BJ (cell line): ENCODE measurements around the gene GRM8. TPM values are rescaled to one million over a fixed set of nuclear protein-coding genes. Genes with fewer than 3 reads are reported as not detected.

Experiments
- CTCF ChIA-PET: fragments of 350-600 bp; formaldehyde crosslinking; extraction: SDS; loops from one replicate; lab custom pipeline; 2021; ENCODE audit warnings: antibody characterized with exemption, inconsistent platforms; lab: Yijun Ruan, JAX
- POLR2A ChIA-PET: fragments of 300-600 bp; sonication (Branson Sonifier 250); formaldehyde crosslinking; extraction: SDS; loops from one replicate; lab custom pipeline; 2021; ENCODE audit warnings: antibody characterized with exemption; lab: Charles Lee
- DNase-seq: peaks from one replicate; pipeline ENCODE4 v3.0.0-alpha.2; 2011; ENCODE audit warnings: low read depth
- H3K27me3 ChIP-seq: 2 replicates; pipeline ENCODE4 v1.6.0; 2011; ENCODE audit warnings: low read length; ENCODE audit not compliant: control insufficient read depth, insufficient read depth
- H3K36me3 ChIP-seq: 2 replicates; pipeline ENCODE4 v1.5.1; 2011; ENCODE audit warnings: low read length; ENCODE audit not compliant: control insufficient read depth, insufficient read depth
- H3K4me3 ChIP-seq: 2 replicates; pipeline ENCODE4 v1.5.1; 2011; ENCODE audit warnings: low read depth, mild to moderate bottlenecking, control low read depth, low read length
- CTCF ChIP-seq: IDR thresholded peaks from 2 replicates; pipeline ENCODE4 v1.5.1; 2011; ENCODE audit warnings: low read depth, mild to moderate bottlenecking, control low read depth, inconsistent platforms, low read length, moderate library complexity; ENCODE audit not compliant: insufficient read depth
- polyA plus RNA-seq: library from polyadenylated mRNA; depleted of rRNA; stranded (reverse); fragments of >200 nt; gene quantifications from 2 replicates; pipeline ENCODE4 v1.2.3, GENCODE V29; 2011

GRM8 gene
- polyA plus RNA-seq, 1 experiment, result not detected

GRCh38 chr7:126988022-126988421, 264.7 kb downstream of the GRM8 start:
- no peaks in the 10 kb centered on the region for H3K27me3 ChIP-seq
- ChIA-PET POLR2A (no interaction called here), CTCF (no interaction called here)
- TF ChIP-seq CTCF, result no peak
- no peaks in the 10 kb centered on the region for H3K36me3 ChIP-seq
- H3K4me3 ChIP-seq, result no peak overlapping the region
- no peak for DNase-seq

GRCh38 chr7:126979722-126980121, 273.0 kb downstream of the GRM8 start:
- TF ChIP-seq CTCF, result no peak
- DNase-seq, result no peak
- ChIA-PET CTCF (no interaction called here), POLR2A (no interaction called here)
- Histone ChIP-seq H3K27me3 (no peaks in the 10 kb centered on the region), H3K36me3 (no peaks in the 10 kb centered on the region), H3K4me3 (no peak overlapping the region)

- CTCF ChIA-PET, result no interaction called here
- TF ChIP-seq CTCF, result no peak
- H3K4me3 ChIP-seq, result no peak overlapping the region
- DNase-seq, result no peak
- no peaks in the 10 kb centered on the region for H3K36me3 ChIP-seq
- no peaks in the 10 kb centered on the region for H3K27me3 ChIP-seq
- POLR2A ChIA-PET, result no interaction called here
Measured at GRCh38 chr7:126978865-126979264, 273.9 kb downstream of the GRM8 start.

- Histone ChIP-seq H3K4me3 (no peak overlapping the region), H3K27me3 (no peaks in the 10 kb centered on the region), H3K36me3 (no peaks in the 10 kb centered on the region)
- ChIA-PET POLR2A (no interaction called here), CTCF (no interaction called here)
- no peak for TF ChIP-seq CTCF
- no peak for DNase-seq
Measured at GRCh38 chr7:126973066-126973465, 279.7 kb downstream of the GRM8 start.

- no peak overlapping the region for H3K4me3 ChIP-seq
- CTCF ChIA-PET, result no interaction called here
- no peak for TF ChIP-seq CTCF
- H3K27me3 ChIP-seq, result no peaks in the 10 kb centered on the region
- no peaks in the 10 kb centered on the region for H3K36me3 ChIP-seq
- POLR2A ChIA-PET, result no interaction called here
- no peak for DNase-seq
Measured at GRCh38 chr7:126972571-126972970, 280.2 kb downstream of the GRM8 start.
